ENCODE results near the gene MAP3K3.

GRCh38 chr17:63694950-63695773 is 72.9 kb downstream of the MAP3K3 start:
- no peak for TF ChIP-seq CTCF (IDR thresholded peaks at IDR 0.05)
- TF ChIP-seq POLR2A (IDR thresholded peaks at IDR 0.05) = no peak
